HepG2 (cell line): ENCODE data around the gene ANAPC16. TPM values are rescaled to one million over a fixed set of nuclear protein-coding genes. Genes with fewer than 3 reads are reported as not detected.

ENCODE experiments used
- AFF4 ChIP-seq: sonication (generic); formaldehyde crosslinking; IDR thresholded peaks from 2 replicates; pipeline ENCODE4 v1.4.0; 2020; ENCODE audit warnings: missing genetic modification reagents
- CAMTA2 ChIP-seq: sonication (generic); formaldehyde crosslinking; IDR thresholded peaks from 2 replicates; pipeline ENCODE4 v1.4.0; 2020; ENCODE audit warnings: mild to moderate bottlenecking, missing genetic modification reagents, borderline replicate concordance
- CHD2 ChIP-seq: IDR thresholded peaks from 2 replicates; pipeline ENCODE4 v1.6.1; 2011; ENCODE audit warnings: low read depth, low read length, improper control_type of control experiment
- FOXA3 ChIP-seq: IDR thresholded peaks from 2 replicates; pipeline ENCODE4 v1.6.1; 2016; ENCODE audit warnings: missing genetic modification reagents, missing compliant biosample characterization
- MXD4 ChIP-seq: IDR thresholded peaks from 2 replicates; pipeline ENCODE4 v1.6.1; 2016; ENCODE audit warnings: mild to moderate bottlenecking, missing biosample characterization, missing genetic modification reagents
- MYC ChIP-seq: sonication (generic); formaldehyde crosslinking; IDR thresholded peaks from 2 replicates; pipeline ENCODE4 v1.9.0; 2021; ENCODE audit warnings: missing genetic modification reagents, borderline replicate concordance
- NR2F2 ChIP-seq: IDR thresholded peaks from 2 replicates; pipeline ENCODE4 v1.6.1; 2012; ENCODE audit warnings: low read depth, inconsistent platforms, borderline replicate concordance
- NR2F6 ChIP-seq, 2 experiments: IDR thresholded peaks; 2 replicates each; pipeline ENCODE4 v1.6.1; 2016; ENCODE audit warnings: antibody characterized with exemption in 1 of 2, mild to moderate bottlenecking in 1 of 2
- POGZ ChIP-seq: sonication (generic); formaldehyde crosslinking; IDR thresholded peaks from 2 replicates; pipeline ENCODE4 v1.4.0; 2020; ENCODE audit warnings: mild to moderate bottlenecking, missing genetic modification reagents
- RARA ChIP-seq: IDR thresholded peaks from 2 replicates; pipeline ENCODE4 v1.6.1; 2016; ENCODE audit warnings: missing genetic modification reagents, missing compliant biosample characterization
- SMAD1 ChIP-seq: sonication (generic); formaldehyde crosslinking; IDR thresholded peaks from 2 replicates; pipeline ENCODE4 v1.4.0; 2020; ENCODE audit warnings: missing genetic modification reagents, low read depth, mild to moderate bottlenecking, borderline replicate concordance
- TARDBP ChIP-seq: sonication (generic); formaldehyde crosslinking; IDR thresholded peaks from 2 replicates; pipeline ENCODE4 v1.8.0; 2022; ENCODE audit warnings: mild to moderate bottlenecking, missing genetic modification reagents
- TFDP2 ChIP-seq: sonication (generic); formaldehyde crosslinking; IDR thresholded peaks from 2 replicates; pipeline ENCODE4 v1.4.0; 2020; ENCODE audit warnings: missing genetic modification reagents
- TGIF2 ChIP-seq: IDR thresholded peaks from 2 replicates; pipeline ENCODE4 v1.6.1; 2016; ENCODE audit warnings: control low read depth, missing compliant biosample characterization
- ZFX ChIP-seq: sonication (generic); formaldehyde crosslinking; IDR thresholded peaks from 2 replicates; pipeline ENCODE4 v1.4.0; 2020; ENCODE audit warnings: mild to moderate bottlenecking, low read depth, missing genetic modification reagents, moderate library complexity
- ZNF350 ChIP-seq: sonication (generic); formaldehyde crosslinking; IDR thresholded peaks from 2 replicates; pipeline ENCODE4 v1.4.0; 2020; ENCODE audit warnings: mild to moderate bottlenecking, low read depth, missing genetic modification reagents, borderline replicate concordance
- ZNF441 ChIP-seq: sonication (generic); formaldehyde crosslinking; IDR thresholded peaks from 2 replicates; pipeline ENCODE4 v1.7.0; 2021; ENCODE audit warnings: missing genetic modification reagents, borderline replicate concordance
- ZNF549 ChIP-seq: sonication (generic); formaldehyde crosslinking; IDR thresholded peaks from 2 replicates; pipeline ENCODE4 v1.5.0; 2020; ENCODE audit warnings: missing genetic modification reagents
- ZNF580 ChIP-seq: IDR thresholded peaks from 2 replicates; pipeline ENCODE4 v1.6.1; 2016; ENCODE audit warnings: low read depth, borderline replicate concordance
- ZNF614 ChIP-seq: IDR thresholded peaks from 2 replicates; pipeline ENCODE4 v1.6.1; 2018; ENCODE audit warnings: missing biosample characterization, missing genetic modification reagents, inconsistent platforms, borderline replicate concordance
- polyA plus RNA-seq, 8 experiments: library from polyadenylated mRNA; depleted of rRNA in 3 of 8; stranded (reverse) in 7 of 8; unstranded in 1 of 8; fragments of >200 nt; fragmentation: Illumina TruSeq in 4 of 8; extraction: Trizol in 4 of 8; gene quantifications; 2 replicates each; pipeline versions ENCODE4 v1.2.1 to v1.2.3, GENCODE V29; 2011 to 2016; ENCODE audit warnings: low read depth in 4 of 8, missing spikeins in 1 of 8, mixed read lengths in 1 of 8; ENCODE audit not compliant: insufficient read depth in 1 of 8
- total RNA-seq, 5 experiments: library from RNA; depleted of rRNA; stranded (reverse); fragments of >200 nt; fragmentation: Illumina TruSeq; extraction: Trizol; gene quantifications; 2 replicates each; pipeline ENCODE4 v1.2.3, GENCODE V29; 2016; ENCODE audit warnings: low read depth in 1 of 5
- TF ChIP-seq, protein P1 (sequence below): sonication (generic); formaldehyde crosslinking; IDR thresholded peaks from 2 replicates; pipeline ENCODE4 v1.4.0; 2020; ENCODE audit warnings: low read depth, missing genetic modification reagents

Gene ANAPC16
- total and polyA plus RNA-seq, 2 of the 13 experiments (the other 11 are each of a cell fraction or from before 2014, with no cell fraction given), result 74.8 to 89.4 TPM

- TF ChIP-seq CHD2 (0 out of 2 replicates have a peak, but pooled peaks have one; percentile 33), CAMTA2 (CRISPR knock-in tag) (no peak), NR2F6 (IDR thresholded peaks at IDR 0.05) (peak; percentile 96), NR2F6 (CRISPR knock-in tag; IDR thresholded peaks at IDR 0.05) (peak; percentile 95), ZNF614 (CRISPR knock-in tag) (peak; percentile 63; the same call in 1 of the 2 replicates), SMAD1 (CRISPR knock-in tag) (no peak), ZNF549 (no peak), TFDP2 (peak; percentile 84), ZNF350 (CRISPR knock-in tag) (peak; percentile 76), TGIF2 (peak; percentile 72; the same call in 1 of the 2 replicates), ZFX (peak; percentile 64; the same call in 1 of the 2 replicates), ZNF580 (CRISPR knock-in tag) (peak; percentile 97), FOXA3 (CRISPR knock-in tag) (peak; percentile 53), AFF4 (CRISPR knock-in tag) (peak; percentile 55; the same call in 1 of the 2 replicates), TARDBP (CRISPR knock-in tag) (peak; percentile 80), MXD4 (peak; percentile 55; the same call in 1 of the 2 replicates), ZNF441 (CRISPR knock-in tag) (peak; percentile 36; the same call in 1 of the 2 replicates), RARA (peak; percentile 81), MYC (peak; percentile 63; the same call in 1 of the 2 replicates), POGZ (peak; percentile 21; the same call in 1 of the 2 replicates), NR2F2 (peak; percentile 92)
- TF ChIP-seq, protein P1, sequence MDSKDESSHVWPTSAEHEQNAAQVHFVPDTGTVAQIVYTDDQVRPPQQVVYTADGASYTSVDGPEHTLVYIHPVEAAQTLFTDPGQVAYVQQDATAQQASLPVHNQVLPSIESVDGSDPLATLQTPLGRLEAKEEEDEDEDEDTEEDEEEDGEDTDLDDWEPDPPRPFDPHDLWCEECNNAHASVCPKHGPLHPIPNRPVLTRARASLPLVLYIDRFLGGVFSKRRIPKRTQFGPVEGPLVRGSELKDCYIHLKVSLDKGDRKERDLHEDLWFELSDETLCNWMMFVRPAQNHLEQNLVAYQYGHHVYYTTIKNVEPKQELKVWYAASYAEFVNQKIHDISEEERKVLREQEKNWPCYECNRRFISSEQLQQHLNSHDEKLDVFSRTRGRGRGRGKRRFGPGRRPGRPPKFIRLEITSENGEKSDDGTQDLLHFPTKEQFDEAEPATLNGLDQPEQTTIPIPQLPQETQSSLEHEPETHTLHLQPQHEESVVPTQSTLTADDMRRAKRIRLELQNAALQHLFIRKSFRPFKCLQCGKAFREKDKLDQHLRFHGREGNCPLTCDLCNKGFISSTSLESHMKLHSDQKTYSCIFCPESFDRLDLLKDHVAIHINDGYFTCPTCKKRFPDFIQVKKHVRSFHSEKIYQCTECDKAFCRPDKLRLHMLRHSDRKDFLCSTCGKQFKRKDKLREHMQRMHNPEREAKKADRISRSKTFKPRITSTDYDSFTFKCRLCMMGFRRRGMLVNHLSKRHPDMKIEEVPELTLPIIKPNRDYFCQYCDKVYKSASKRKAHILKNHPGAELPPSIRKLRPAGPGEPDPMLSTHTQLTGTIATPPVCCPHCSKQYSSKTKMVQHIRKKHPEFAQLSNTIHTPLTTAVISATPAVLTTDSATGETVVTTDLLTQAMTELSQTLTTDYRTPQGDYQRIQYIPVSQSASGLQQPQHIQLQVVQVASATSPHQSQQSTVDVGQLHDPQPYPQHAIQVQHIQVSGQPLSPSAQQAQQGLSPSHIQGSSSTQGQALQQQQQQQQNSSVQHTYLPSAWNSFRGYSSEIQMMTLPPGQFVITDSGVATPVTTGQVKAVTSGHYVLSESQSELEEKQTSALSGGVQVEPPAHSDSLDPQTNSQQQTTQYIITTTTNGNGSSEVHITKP (CRISPR knock-in tag), result 0 out of 2 replicates have a peak, but pooled peaks have one; percentile 55
These were observed 44.6 kb downstream of the ANAPC16 start (continued) for GRCh38 chr10:72260239-72260975.
